HG02798 (cell line): ENCODE measurements around the gene SPATA13.
A peak's percentile ranks its signal among the peaks of the same experiment; 100 is the strongest.
"Not testable (repeated sequence)": the region's sequence is repeated elsewhere in the genome, so short reads cannot be mapped to it uniquely, and the experiment has no call there.

ENCODE experiments used
- ATAC-seq: cut with Tn5 transposase; IDR thresholded peaks from one replicate; pipeline ENCODE4 v1.9.1; 2021; ENCODE audit warnings: mild to moderate bottlenecking; ENCODE audit not compliant: unreplicated experiment, poor library complexity

The SPATA13 gene

GRCh38 chr13:24160458-24161009 is at the start of gene SPATA13:
Gene SPATA13 (plus strand): TSS chr13:24160720. CDS start chr13:24222930, 62,210 bp downstream.
- peak; percentile 81 for ATAC-seq

GRCh38 chr13:24112791-24113190 is 47.7 kb upstream of the SPATA13 start:
- ATAC-seq = no peak

- ATAC-seq = no peak
These were observed 44.8 kb upstream of the SPATA13 start for GRCh38 chr13:24115671-24116070.

GRCh38 chr13:24116131-24116530 is 44.4 kb upstream of the SPATA13 start:
- ATAC-seq = no peak

- no peak for ATAC-seq
These were observed 41.9 kb upstream of the SPATA13 start for GRCh38 chr13:24118576-24118975.

- ATAC-seq = no peak
These were observed 40.7 kb upstream of the SPATA13 start for GRCh38 chr13:24119626-24120508.

- ATAC-seq = not testable (repeated sequence)
These were observed 38.5 kb upstream of the SPATA13 start for GRCh38 chr13:24122045-24122444.

GRCh38 chr13:24122569-24122968 is 38.0 kb upstream of the SPATA13 start:
- ATAC-seq = no peak

- no peak for ATAC-seq
These were observed 36.8 kb upstream of the SPATA13 start for GRCh38 chr13:24123761-24124160.

GRCh38 chr13:24124789-24125476 is 35.6 kb upstream of the SPATA13 start:
- ATAC-seq = peak; percentile 88

- peak; percentile 69 for ATAC-seq
These were observed 33.3 kb upstream of the SPATA13 start for GRCh38 chr13:24127116-24127631.

- no peak for ATAC-seq
These were observed 32.4 kb upstream of the SPATA13 start for GRCh38 chr13:24128112-24128511.

GRCh38 chr13:24128962-24129361 is 31.6 kb upstream of the SPATA13 start:
- ATAC-seq = no peak

- no peak for ATAC-seq
These were observed 30.4 kb upstream of the SPATA13 start for GRCh38 chr13:24129914-24130774.

GRCh38 chr13:24131749-24132148 is 28.8 kb upstream of the SPATA13 start:
- no peak for ATAC-seq

- ATAC-seq = no peak
These were observed 27.3 kb upstream of the SPATA13 start for GRCh38 chr13:24133021-24133795.

GRCh38 chr13:24134231-24134630 is 26.3 kb upstream of the SPATA13 start:
- no peak for ATAC-seq

- no peak for ATAC-seq
These were observed 25.8 kb upstream of the SPATA13 start for GRCh38 chr13:24134757-24135156.

- no peak for ATAC-seq
These were observed 24.7 kb upstream of the SPATA13 start for GRCh38 chr13:24135674-24136300.
